ENCODE results near the gene VWA8. TPM values are rescaled to one million over a fixed set of nuclear protein-coding genes. Genes with fewer than 3 reads are reported as not detected.
"Not testable (repeated sequence)": the region's sequence is repeated elsewhere in the genome, so short reads cannot be mapped to it uniquely, and the experiment has no call there.

The VWA8 gene
- total RNA-seq, 1 donor from 2014 or later, result 12.2 TPM

DNA sequence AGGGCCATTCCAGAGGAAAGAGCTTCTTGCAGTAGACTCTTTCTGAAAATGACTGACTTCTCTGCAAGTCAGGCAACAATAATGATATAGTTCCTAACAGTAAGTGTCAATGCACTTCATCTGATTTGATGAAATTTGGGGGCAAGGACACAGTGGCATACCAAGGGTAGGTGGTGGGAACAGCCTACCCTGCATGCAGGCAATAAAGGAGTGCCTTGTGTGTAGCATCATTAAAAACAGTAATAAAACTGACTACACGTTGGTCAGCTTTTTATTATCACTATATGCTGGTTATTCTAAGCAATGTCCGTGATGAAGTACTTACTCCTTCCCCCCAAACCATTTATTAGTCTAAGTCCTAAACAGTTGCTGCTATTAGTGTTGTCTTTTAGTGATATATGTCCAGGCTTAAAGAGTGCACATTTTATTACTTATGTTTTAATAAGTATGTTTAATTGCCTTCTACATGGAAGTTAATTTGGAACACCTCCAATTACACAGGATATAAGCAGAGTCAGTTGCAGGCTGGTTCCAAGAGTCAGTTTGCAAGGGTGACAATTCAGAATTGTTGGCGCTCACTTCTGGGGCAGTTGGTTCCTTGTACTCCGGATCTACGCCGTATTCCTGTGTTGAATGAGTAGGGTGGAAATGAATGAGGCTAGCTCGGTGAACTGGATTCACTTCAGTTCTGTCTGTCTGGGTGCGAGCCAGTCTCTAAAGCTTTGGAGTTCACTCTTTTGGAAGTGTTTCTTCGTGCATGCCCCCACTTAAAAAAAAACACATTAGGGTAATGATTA is 419.6 kb downstream of the VWA8 start:
- no peak overlapping the region for H3K4me3 Mint-ChIP-seq (ENCODE audit: unreplicated experiment)
- peaks cover 1% of the 10 kb centered on the region for H3K36me3 Mint-ChIP-seq (ENCODE audit: low read depth)
- no peak overlapping the region for H3K27ac Mint-ChIP-seq (ENCODE audit: unreplicated experiment)
- no peak for DNase-seq (ENCODE audit: low spot score)
- no peaks in the 10 kb centered on the region for H3K4me1 Mint-ChIP-seq (ENCODE audit: low read depth)
- no peaks in the 10 kb centered on the region for H3K9me3 Mint-ChIP-seq (ENCODE audit: low read depth)
- TF ChIP-seq, protein P1, sequence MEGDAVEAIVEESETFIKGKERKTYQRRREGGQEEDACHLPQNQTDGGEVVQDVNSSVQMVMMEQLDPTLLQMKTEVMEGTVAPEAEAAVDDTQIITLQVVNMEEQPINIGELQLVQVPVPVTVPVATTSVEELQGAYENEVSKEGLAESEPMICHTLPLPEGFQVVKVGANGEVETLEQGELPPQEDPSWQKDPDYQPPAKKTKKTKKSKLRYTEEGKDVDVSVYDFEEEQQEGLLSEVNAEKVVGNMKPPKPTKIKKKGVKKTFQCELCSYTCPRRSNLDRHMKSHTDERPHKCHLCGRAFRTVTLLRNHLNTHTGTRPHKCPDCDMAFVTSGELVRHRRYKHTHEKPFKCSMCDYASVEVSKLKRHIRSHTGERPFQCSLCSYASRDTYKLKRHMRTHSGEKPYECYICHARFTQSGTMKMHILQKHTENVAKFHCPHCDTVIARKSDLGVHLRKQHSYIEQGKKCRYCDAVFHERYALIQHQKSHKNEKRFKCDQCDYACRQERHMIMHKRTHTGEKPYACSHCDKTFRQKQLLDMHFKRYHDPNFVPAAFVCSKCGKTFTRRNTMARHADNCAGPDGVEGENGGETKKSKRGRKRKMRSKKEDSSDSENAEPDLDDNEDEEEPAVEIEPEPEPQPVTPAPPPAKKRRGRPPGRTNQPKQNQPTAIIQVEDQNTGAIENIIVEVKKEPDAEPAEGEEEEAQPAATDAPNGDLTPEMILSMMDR (IDR thresholded peaks at IDR 0.05), result no peak
- peaks cover 14% of the 10 kb centered on the region for H3K27me3 Mint-ChIP-seq (ENCODE audit: low read depth)

DNA sequence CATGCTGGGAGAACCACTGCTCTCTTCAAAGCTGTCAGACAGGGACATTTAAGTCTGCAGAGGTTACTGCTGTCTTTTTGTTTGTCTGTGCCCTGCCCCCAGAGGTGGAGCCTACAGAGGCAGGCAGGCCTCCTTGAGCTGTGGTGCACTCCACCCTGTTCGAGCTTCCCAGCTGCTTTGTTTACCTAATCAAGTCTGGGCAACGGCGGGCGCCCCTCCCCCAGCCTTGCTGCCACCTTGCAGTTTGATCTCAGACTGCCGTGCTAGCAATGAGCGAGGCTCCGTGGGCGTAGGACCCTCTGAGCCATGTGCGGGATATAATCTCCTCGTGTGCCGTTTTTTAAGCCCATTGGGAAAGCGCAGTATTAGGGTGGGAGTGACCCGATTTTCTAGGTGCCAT is 420.7 kb downstream of the VWA8 start:
- DNase-seq (ENCODE audit: low spot score); H3K36me3 Mint-ChIP-seq (ENCODE audit: low read depth); H3K9me3 Mint-ChIP-seq (ENCODE audit: low read depth); H3K4me1 Mint-ChIP-seq (ENCODE audit: low read depth); H3K4me3 Mint-ChIP-seq (ENCODE audit: unreplicated experiment); H3K27ac Mint-ChIP-seq (ENCODE audit: unreplicated experiment): not testable (repeated sequence)
- peaks cover 16% of the 10 kb centered on the region for H3K27me3 Mint-ChIP-seq (ENCODE audit: low read depth)

DNA sequence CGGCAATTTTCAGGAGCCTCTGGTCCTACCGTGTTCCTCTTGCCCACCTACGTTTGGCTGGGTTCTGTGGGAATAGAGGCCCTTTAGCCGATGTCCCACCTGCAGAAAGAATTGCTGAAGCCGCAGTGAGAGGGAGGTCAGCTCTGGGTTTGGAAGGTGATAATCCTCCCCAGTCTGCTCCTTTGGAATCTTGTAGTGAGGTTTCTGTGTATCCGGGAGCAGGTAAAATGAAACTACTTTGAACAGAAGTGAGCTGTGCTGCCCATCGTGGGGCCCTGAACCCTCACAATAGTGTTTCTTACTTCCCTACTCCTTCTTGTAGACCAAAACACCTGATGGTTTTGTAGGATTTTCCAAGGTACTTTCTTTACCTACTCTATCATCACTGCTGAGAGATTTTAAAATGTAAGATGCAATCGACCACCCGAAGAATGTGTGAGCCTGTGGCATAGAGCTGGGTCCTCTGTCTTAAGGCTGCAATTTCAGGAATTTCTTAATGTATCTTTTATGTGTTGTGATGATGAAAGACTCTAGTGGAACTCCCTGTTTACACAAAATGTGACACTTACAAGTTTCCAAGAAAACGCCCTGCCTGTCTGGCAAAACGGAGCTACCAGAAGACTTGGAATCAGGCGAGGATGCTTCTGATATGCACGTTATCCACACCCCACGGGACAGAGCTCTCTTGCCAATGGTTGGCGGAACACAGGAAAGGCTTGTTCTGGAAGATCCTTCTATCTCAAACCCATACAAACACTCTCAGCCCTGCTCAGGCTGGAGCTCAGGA is 427.4 kb downstream of the VWA8 start:
- Mint-ChIP-seq H3K27ac (ENCODE audit: unreplicated experiment) (no peak overlapping the region), H3K4me3 (ENCODE audit: unreplicated experiment) (no peak overlapping the region), H3K9me3 (ENCODE audit: low read depth) (peaks cover 2% of the 10 kb centered on the region), H3K36me3 (ENCODE audit: low read depth) (peaks cover 1% of the 10 kb centered on the region), H3K27me3 (ENCODE audit: low read depth) (peaks cover 7% of the 10 kb centered on the region), H3K4me1 (ENCODE audit: low read depth) (no peaks in the 10 kb centered on the region)
- TF ChIP-seq, protein P1 (IDR thresholded peaks at IDR 0.05), result no peak
- DNase-seq (ENCODE audit: low spot score), result no peak

DNA sequence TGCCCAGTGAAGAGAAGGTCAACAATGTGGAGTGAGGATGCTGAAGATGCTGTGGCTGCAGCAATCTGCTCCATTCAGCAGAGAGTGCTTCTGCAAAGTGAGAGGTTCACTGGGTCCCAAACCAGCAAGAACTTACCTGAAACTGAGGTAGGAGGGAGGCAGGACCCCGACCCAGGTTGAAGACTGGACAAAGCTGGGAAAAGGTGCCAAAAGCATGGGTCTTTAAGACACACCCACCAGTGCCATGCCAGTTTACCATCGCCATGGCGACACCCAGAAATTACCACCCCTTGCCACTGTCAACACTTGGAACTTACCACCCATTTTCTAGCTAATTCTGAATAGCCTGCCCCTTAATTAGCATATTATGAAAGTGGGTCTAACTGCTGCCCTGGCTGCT is 432.9 kb downstream of the VWA8 start:
- peaks cover 7% of the 10 kb centered on the region for H3K27me3 Mint-ChIP-seq (ENCODE audit: low read depth)
- no peaks in the 10 kb centered on the region for H3K4me1 Mint-ChIP-seq (ENCODE audit: low read depth)
- no peak overlapping the region for H3K27ac Mint-ChIP-seq (ENCODE audit: unreplicated experiment)
- TF ChIP-seq, protein P1 (IDR thresholded peaks at IDR 0.05), result no peak
- H3K4me3 Mint-ChIP-seq (ENCODE audit: unreplicated experiment), result no peak overlapping the region
- no peaks in the 10 kb centered on the region for H3K36me3 Mint-ChIP-seq (ENCODE audit: low read depth)
- DNase-seq (ENCODE audit: low spot score), result no peak
- H3K9me3 Mint-ChIP-seq (ENCODE audit: low read depth), result no peaks in the 10 kb centered on the region

DNA sequence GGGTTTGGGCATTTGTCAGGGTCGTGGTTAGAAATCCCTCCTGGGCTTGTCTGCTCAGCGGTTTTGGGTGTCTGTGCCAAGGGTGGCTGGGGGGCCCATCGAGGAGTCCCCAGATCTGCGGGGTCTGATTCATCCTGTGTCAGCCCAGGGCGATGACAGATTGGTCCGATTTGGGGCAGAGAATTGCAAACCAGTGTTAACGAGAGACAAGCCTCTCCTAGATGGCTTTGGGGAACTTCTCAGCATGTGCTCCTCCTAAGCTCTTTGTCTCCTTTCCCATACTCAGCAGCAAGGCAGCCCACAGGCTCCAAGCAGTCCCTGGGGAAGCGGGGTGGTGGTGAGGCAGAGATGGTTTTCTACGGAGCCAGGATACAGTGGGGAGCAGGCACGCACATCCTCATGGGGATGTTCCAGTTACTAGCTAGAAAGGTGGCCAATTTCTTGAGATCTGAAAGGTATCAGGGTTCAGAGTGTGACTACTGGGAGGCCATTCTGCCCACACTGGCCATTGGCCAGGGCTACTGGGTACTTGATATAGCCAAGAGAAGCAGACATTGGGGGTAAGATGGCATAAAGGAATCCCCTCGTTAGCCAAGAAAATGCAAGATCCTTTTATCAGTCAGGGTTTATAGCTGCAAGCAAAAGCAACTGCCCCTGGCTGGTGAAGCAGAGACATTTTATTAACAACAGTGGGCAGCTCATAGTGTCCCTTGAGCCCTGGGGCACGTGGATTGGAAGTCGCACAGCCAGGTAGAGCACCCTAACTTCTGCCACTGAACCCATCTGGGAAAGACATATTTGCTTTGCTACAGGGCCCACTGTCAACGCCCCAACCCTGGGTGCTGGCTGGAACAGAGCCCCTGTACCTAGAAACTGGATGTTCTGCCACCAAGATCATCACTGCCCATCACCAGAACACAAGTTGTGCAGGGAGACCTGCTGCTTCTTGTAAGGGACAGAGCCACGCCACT is 440.0 kb downstream of the VWA8 start:
- no peaks in the 10 kb centered on the region for H3K9me3 Mint-ChIP-seq (ENCODE audit: low read depth)
- no peaks in the 10 kb centered on the region for H3K4me1 Mint-ChIP-seq (ENCODE audit: low read depth)
- no peak for DNase-seq (ENCODE audit: low spot score)
- H3K27ac Mint-ChIP-seq (ENCODE audit: unreplicated experiment), result no peak overlapping the region
- H3K36me3 Mint-ChIP-seq (ENCODE audit: low read depth), result no peaks in the 10 kb centered on the region
- no peak overlapping the region for H3K4me3 Mint-ChIP-seq (ENCODE audit: unreplicated experiment)
- H3K27me3 Mint-ChIP-seq (ENCODE audit: low read depth), result peaks cover 2% of the 10 kb centered on the region
- TF ChIP-seq, protein P1 (IDR thresholded peaks at IDR 0.05), result no peak
